Measurements from ENCODE around the gene SNCA. TPM values are rescaled to one million over a fixed set of nuclear protein-coding genes. Genes with fewer than 3 reads are reported as not detected.

The SNCA gene
- total and polyA plus RNA-seq, 7 experiments from 2014 or later: 0.49 to 3.0 (median 1.4) TPM; not detected in 1

- Histone ChIP-seq H3K27ac (ENCODE audit: low read depth, low read length) (no peak overlapping the region), H3K9me3 (ENCODE audit: control insufficient read depth in 2 of 3, low read length in 3 of 3) (no peaks in the 10 kb centered on the region), H3K4me1 (ENCODE audit: control insufficient read depth in 2 of 2, insufficient read depth in 2 of 2, low read length in 2 of 2) (no peaks in the 10 kb centered on the region), H3K27me3 (ENCODE audit: control insufficient read depth in 2 of 2, insufficient read depth in 2 of 2, low read length in 2 of 2) (no peaks in the 10 kb centered on the region), H3K4me3 (ENCODE audit: low read length) (no peak overlapping the region), H3K36me3 (ENCODE audit: control insufficient read depth in 2 of 3, insufficient read depth in 3 of 3, low read length in 3 of 3) (no peaks in the 10 kb centered on the region)
- H3K4me1 Mint-ChIP-seq: peaks cover 0 to under 1% (median 0%) of the 10 kb centered on the region in 7 donors
- no peak overlapping the region for H3K4me3 Mint-ChIP-seq
- no peaks in the 10 kb centered on the region for H3K36me3 Mint-ChIP-seq
- DNase-seq (no peak), ATAC-seq (no peak)
- intact Hi-C loops (cut with micrococcal nuclease): no loop called here
- H3K27ac Mint-ChIP-seq: no peak overlapping the region
- peaks cover 0 to 3% (median 0%) of the 10 kb centered on the region in 5 donors for H3K27me3 Mint-ChIP-seq
- ChIA-PET POLR2A (no interaction called here), CTCF (no interaction called here)
- peaks cover 0 to 1% (median 0%) of the 10 kb centered on the region in 11 donors for H3K9me3 Mint-ChIP-seq
Measured at GRCh38 chr4:89807441-89808140, 29.4 kb downstream of the SNCA start.

- H3K4me3 Mint-ChIP-seq: no peak overlapping the region
- Histone ChIP-seq H3K27me3 (ENCODE audit: control insufficient read depth in 2 of 2, insufficient read depth in 2 of 2, low read length in 2 of 2) (no peaks in the 10 kb centered on the region), H3K4me3 (ENCODE audit: low read length) (no peak overlapping the region), H3K4me1 (ENCODE audit: control insufficient read depth in 2 of 2, insufficient read depth in 2 of 2, low read length in 2 of 2) (no peaks in the 10 kb centered on the region), H3K9me3 (ENCODE audit: control insufficient read depth in 2 of 3, low read length in 3 of 3) (no peaks in the 10 kb centered on the region), H3K36me3 (ENCODE audit: control insufficient read depth in 2 of 3, insufficient read depth in 3 of 3, low read length in 3 of 3) (no peaks in the 10 kb centered on the region), H3K27ac (ENCODE audit: low read depth, low read length) (no peak overlapping the region)
- ATAC-seq (no peak), DNase-seq (no peak)
- no peak overlapping the region for H3K27ac Mint-ChIP-seq
- no peaks in the 10 kb centered on the region for H3K36me3 Mint-ChIP-seq
- H3K9me3 Mint-ChIP-seq: peaks cover 0 to 1% (median 0%) of the 10 kb centered on the region in 11 donors
- ChIA-PET POLR2A (no interaction called here), CTCF (interaction anchor here (0.5 kb wide), 1 partner anchor 635 kb away, joined by 3 read pairs; no protein-coding TSS in a partner anchor)
- peaks cover 0 to 2% (median 0%) of the 10 kb centered on the region in 7 donors for H3K4me1 Mint-ChIP-seq
- H3K27me3 Mint-ChIP-seq: peaks cover 0 to 6% (median 0%) of the 10 kb centered on the region in 5 donors
- intact Hi-C loops (cut with micrococcal nuclease): no loop called here
Measured at GRCh38 chr4:89805297-89805696, 31.7 kb downstream of the SNCA start.

GRCh38 chr4:89803915-89804314 lies 33.0 kb downstream of the SNCA start:
- Mint-ChIP-seq H3K27me3 (peaks cover 0 to 6% (median 0%) of the 10 kb centered on the region in 5 donors), H3K27ac (no peak overlapping the region), H3K4me3 (no peak overlapping the region), H3K36me3 (no peaks in the 10 kb centered on the region), H3K4me1 (peaks cover 0 to 2% (median 0%) of the 10 kb centered on the region in 7 donors), H3K9me3 (peaks cover 0 to 1% (median 0%) of the 10 kb centered on the region in 11 donors)
- Histone ChIP-seq H3K9me3 (ENCODE audit: control insufficient read depth in 2 of 3, low read length in 3 of 3) (no peaks in the 10 kb centered on the region), H3K27ac (ENCODE audit: low read depth, low read length) (no peak overlapping the region), H3K36me3 (ENCODE audit: control insufficient read depth in 2 of 3, insufficient read depth in 3 of 3, low read length in 3 of 3) (no peaks in the 10 kb centered on the region), H3K27me3 (ENCODE audit: control insufficient read depth in 2 of 2, insufficient read depth in 2 of 2, low read length in 2 of 2) (no peaks in the 10 kb centered on the region), H3K4me1 (ENCODE audit: control insufficient read depth in 2 of 2, insufficient read depth in 2 of 2, low read length in 2 of 2) (no peaks in the 10 kb centered on the region), H3K4me3 (ENCODE audit: low read length) (no peak overlapping the region)
- POLR2A ChIA-PET: no interaction called here
- ATAC-seq: no peak
- DNase-seq: no peak
- intact Hi-C loops (cut with micrococcal nuclease): no loop called here
- CTCF ChIA-PET: interaction anchor here (0.7 kb wide), 1 partner anchor 368 kb away, joined by 3 read pairs; no protein-coding TSS in a partner anchor

- Histone ChIP-seq H3K36me3 (ENCODE audit: control insufficient read depth in 2 of 3, insufficient read depth in 3 of 3, low read length in 3 of 3) (no peaks in the 10 kb centered on the region), H3K9me3 (ENCODE audit: control insufficient read depth in 2 of 3, low read length in 3 of 3) (no peaks in the 10 kb centered on the region), H3K4me1 (ENCODE audit: control insufficient read depth in 2 of 2, insufficient read depth in 2 of 2, low read length in 2 of 2) (no peaks in the 10 kb centered on the region), H3K27me3 (ENCODE audit: control insufficient read depth in 2 of 2, insufficient read depth in 2 of 2, low read length in 2 of 2) (no peaks in the 10 kb centered on the region), H3K27ac (ENCODE audit: low read depth, low read length) (no peak overlapping the region), H3K4me3 (ENCODE audit: low read length) (no peak overlapping the region)
- no peak overlapping the region for H3K27ac Mint-ChIP-seq
- peaks cover 0 to 2% (median 0%) of the 10 kb centered on the region in 7 donors for H3K4me1 Mint-ChIP-seq
- ChIA-PET POLR2A (no interaction called here), CTCF (no interaction called here)
- H3K36me3 Mint-ChIP-seq: no peaks in the 10 kb centered on the region
- no peak overlapping the region for H3K4me3 Mint-ChIP-seq
- intact Hi-C loops (cut with micrococcal nuclease): no loop called here
- H3K27me3 Mint-ChIP-seq: peaks cover 0 to 6% (median 0%) of the 10 kb centered on the region in 5 donors
- DNase-seq: no peak
- ATAC-seq: no peak
- peaks cover 0 to 1% (median 0%) of the 10 kb centered on the region in 11 donors for H3K9me3 Mint-ChIP-seq
Measured at GRCh38 chr4:89803036-89803435, 33.9 kb downstream of the SNCA start.

GRCh38 chr4:89800527-89801103 lies 36.3 kb downstream of the SNCA start:
- intact Hi-C loops (cut with micrococcal nuclease): no loop called here
- DNase-seq (no peak), ATAC-seq (no peak)
- Histone ChIP-seq H3K27me3 (ENCODE audit: control insufficient read depth in 2 of 2, insufficient read depth in 2 of 2, low read length in 2 of 2) (no peaks in the 10 kb centered on the region), H3K36me3 (ENCODE audit: control insufficient read depth in 2 of 3, insufficient read depth in 3 of 3, low read length in 3 of 3) (no peaks in the 10 kb centered on the region), H3K4me3 (ENCODE audit: low read length) (no peak overlapping the region), H3K9me3 (ENCODE audit: control insufficient read depth in 2 of 3, low read length in 3 of 3) (no peaks in the 10 kb centered on the region), H3K4me1 (ENCODE audit: control insufficient read depth in 2 of 2, insufficient read depth in 2 of 2, low read length in 2 of 2) (no peaks in the 10 kb centered on the region), H3K27ac (ENCODE audit: low read depth, low read length) (no peak overlapping the region)
- peaks cover 3 to 18% (median 6%) of the 10 kb centered on the region in 5 donors for H3K27me3 Mint-ChIP-seq
- peaks cover 0 to 3% (median 0%) of the 10 kb centered on the region in 11 donors for H3K9me3 Mint-ChIP-seq
- H3K4me1 Mint-ChIP-seq: peaks cover 0 to 2% (median 0%) of the 10 kb centered on the region in 7 donors
- no peaks in the 10 kb centered on the region for H3K36me3 Mint-ChIP-seq
- CTCF ChIA-PET: no interaction called here
- POLR2A ChIA-PET: no interaction called here
- no peak overlapping the region for H3K27ac Mint-ChIP-seq
- H3K4me3 Mint-ChIP-seq: no peak overlapping the region

- H3K27me3 Mint-ChIP-seq: peaks cover 3 to 18% (median 6%) of the 10 kb centered on the region in 5 donors
- ATAC-seq (no peak), DNase-seq (no peak)
- intact Hi-C loops (cut with micrococcal nuclease): no loop called here
- Histone ChIP-seq H3K4me3 (ENCODE audit: low read length) (no peak overlapping the region), H3K36me3 (ENCODE audit: control insufficient read depth in 2 of 3, insufficient read depth in 3 of 3, low read length in 3 of 3) (no peaks in the 10 kb centered on the region), H3K4me1 (ENCODE audit: control insufficient read depth in 2 of 2, insufficient read depth in 2 of 2, low read length in 2 of 2) (no peaks in the 10 kb centered on the region), H3K27me3 (ENCODE audit: control insufficient read depth in 2 of 2, insufficient read depth in 2 of 2, low read length in 2 of 2) (no peaks in the 10 kb centered on the region), H3K9me3 (ENCODE audit: control insufficient read depth in 2 of 3, low read length in 3 of 3) (no peaks in the 10 kb centered on the region), H3K27ac (ENCODE audit: low read depth, low read length) (no peak overlapping the region)
- no peaks in the 10 kb centered on the region for H3K36me3 Mint-ChIP-seq
- peaks cover 0 to 2% (median 0%) of the 10 kb centered on the region in 7 donors for H3K4me1 Mint-ChIP-seq
- H3K9me3 Mint-ChIP-seq: peaks cover 0 to 3% (median 0%) of the 10 kb centered on the region in 11 donors
- H3K27ac Mint-ChIP-seq: no peak overlapping the region
- no peak overlapping the region for H3K4me3 Mint-ChIP-seq
- ChIA-PET POLR2A (no interaction called here), CTCF (no interaction called here)
Measured at GRCh38 chr4:89800012-89800516, 36.9 kb downstream of the SNCA start.

Measured in naive thymus-derived CD4-positive, alpha-beta T cell (primary cell).